ENCODE measurements around the gene ZNF500.

DNA sequence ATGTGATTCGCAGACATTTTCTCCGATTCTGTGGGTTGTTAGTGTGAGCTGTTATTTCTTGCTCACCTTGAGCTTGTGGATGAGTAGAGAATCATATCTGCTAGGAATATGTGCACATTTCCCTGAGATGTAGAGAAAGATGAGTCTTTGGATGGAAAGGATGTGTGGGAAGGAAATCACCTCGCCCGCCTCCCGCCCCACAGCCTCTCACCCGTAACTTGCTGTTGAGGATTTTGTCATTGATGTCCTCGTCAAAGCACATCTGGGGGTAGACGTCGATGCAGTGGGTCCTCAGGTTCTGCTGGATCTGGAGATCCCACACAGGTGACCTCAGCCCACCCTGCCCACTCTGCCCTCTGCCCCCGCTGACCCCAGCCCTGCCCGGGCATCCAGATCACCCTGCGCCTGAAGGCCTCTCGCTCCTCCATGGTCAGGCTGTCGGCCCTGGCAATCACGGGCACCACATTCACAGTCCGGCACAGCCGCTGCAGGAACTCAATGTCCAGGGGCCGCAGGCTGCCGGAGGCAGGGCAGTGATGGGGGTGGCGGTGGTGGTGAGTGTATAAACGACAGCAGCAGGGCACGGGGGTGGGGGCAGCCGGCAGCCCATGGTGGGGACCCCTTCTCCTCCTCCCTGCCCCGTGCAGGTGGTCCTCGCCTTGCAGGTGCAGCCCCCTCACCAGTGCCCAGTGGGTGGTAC lies 16.4 kb upstream of the ZNF500 start:
- TF ChIP-seq, protein P1, sequence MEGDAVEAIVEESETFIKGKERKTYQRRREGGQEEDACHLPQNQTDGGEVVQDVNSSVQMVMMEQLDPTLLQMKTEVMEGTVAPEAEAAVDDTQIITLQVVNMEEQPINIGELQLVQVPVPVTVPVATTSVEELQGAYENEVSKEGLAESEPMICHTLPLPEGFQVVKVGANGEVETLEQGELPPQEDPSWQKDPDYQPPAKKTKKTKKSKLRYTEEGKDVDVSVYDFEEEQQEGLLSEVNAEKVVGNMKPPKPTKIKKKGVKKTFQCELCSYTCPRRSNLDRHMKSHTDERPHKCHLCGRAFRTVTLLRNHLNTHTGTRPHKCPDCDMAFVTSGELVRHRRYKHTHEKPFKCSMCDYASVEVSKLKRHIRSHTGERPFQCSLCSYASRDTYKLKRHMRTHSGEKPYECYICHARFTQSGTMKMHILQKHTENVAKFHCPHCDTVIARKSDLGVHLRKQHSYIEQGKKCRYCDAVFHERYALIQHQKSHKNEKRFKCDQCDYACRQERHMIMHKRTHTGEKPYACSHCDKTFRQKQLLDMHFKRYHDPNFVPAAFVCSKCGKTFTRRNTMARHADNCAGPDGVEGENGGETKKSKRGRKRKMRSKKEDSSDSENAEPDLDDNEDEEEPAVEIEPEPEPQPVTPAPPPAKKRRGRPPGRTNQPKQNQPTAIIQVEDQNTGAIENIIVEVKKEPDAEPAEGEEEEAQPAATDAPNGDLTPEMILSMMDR (IDR thresholded peaks at IDR 0.05) = no peak
- no peak for TF ChIP-seq POLR2A (IDR thresholded peaks at IDR 0.05)

Measured in stomach (tissue), 4 donors.